Endodermal cell (in vitro differentiated cells): ENCODE data around the gene IL17RC. TPM values are rescaled to one million over a fixed set of nuclear protein-coding genes. Genes with fewer than 3 reads are reported as not detected.
"Not testable (repeated sequence)": the region's sequence is repeated elsewhere in the genome, so short reads cannot be mapped to it uniquely, and the experiment has no call there.

ENCODE experiments used
- DNase-seq: peaks from one replicate; pipeline ENCODE4 v3.0.0-alpha.2; 2017
- H3K27ac ChIP-seq: 2 replicates; pipeline ENCODE4 v1.5.1; 2013; ENCODE audit warnings: mild to moderate bottlenecking, low read depth, low read length, moderate library complexity
- H3K27me3 ChIP-seq: 2 replicates; pipeline ENCODE4 v1.6.1; 2013; ENCODE audit warnings: mild to moderate bottlenecking, low read length, moderate library complexity; ENCODE audit not compliant: insufficient read depth, control insufficient read depth, poor library complexity, severe bottlenecking
- H3K36me3 ChIP-seq: 2 replicates; pipeline ENCODE4 v1.7.0; 2013; ENCODE audit warnings: mild to moderate bottlenecking, low read length, moderate library complexity; ENCODE audit not compliant: control insufficient read depth, insufficient read depth
- H3K4me1 ChIP-seq: one replicate; pipeline ENCODE4 v1.7.0; 2013; ENCODE audit warnings: low read length; ENCODE audit not compliant: control insufficient read depth, insufficient read depth
- H3K4me3 ChIP-seq: 2 replicates; pipeline ENCODE4 v1.5.1; 2013; ENCODE audit warnings: mild to moderate bottlenecking, low read length, moderate library complexity
- H3K9ac ChIP-seq: 2 replicates; pipeline ENCODE4 v1.6.1; 2013; ENCODE audit warnings: mild to moderate bottlenecking, low read length, moderate library complexity; ENCODE audit not compliant: poor library complexity, severe bottlenecking; ENCODE audit errors: extremely low read depth
- H3K9me3 ChIP-seq: 2 replicates; pipeline ENCODE4 v1.6.1; 2013; ENCODE audit warnings: mild to moderate bottlenecking, low read length, moderate library complexity; ENCODE audit not compliant: control insufficient read depth
- H3K27ac Mint-ChIP-seq: 2 replicates; pipeline ENCODE4 v1.8.0; 2020; ENCODE audit warnings: mixed read lengths
- H3K27me3 Mint-ChIP-seq: 2 replicates; pipeline ENCODE4 v1.8.0; 2021; ENCODE audit warnings: mild to moderate bottlenecking, mixed read lengths; ENCODE audit not compliant: insufficient read depth
- H3K36me3 Mint-ChIP-seq: 2 replicates; pipeline ENCODE4 v1.8.0; 2020; ENCODE audit warnings: low read depth, mixed read lengths
- H3K4me1 Mint-ChIP-seq: 2 replicates; pipeline ENCODE4 v1.8.0; 2020; ENCODE audit warnings: mixed read lengths
- H3K4me3 Mint-ChIP-seq: 2 replicates; pipeline ENCODE4 v1.8.0; 2020; ENCODE audit warnings: mild to moderate bottlenecking, moderate library complexity, mixed read lengths
- H3K9me3 Mint-ChIP-seq: 2 replicates; pipeline ENCODE4 v1.8.0; 2020; ENCODE audit warnings: mild to moderate bottlenecking, mixed read lengths
- WGBS, 2 experiments: methylation state at CpG; one replicate each; pipeline versions ENCODE4 v1.1.5 to v1.1.7; 2013; ENCODE audit warnings: missing lambda C conversion rate in 2 of 2, mixed read lengths in 1 of 2; ENCODE audit not compliant: insufficient coverage in 1 of 2, insufficient read length in 1 of 2; 5-methylcytosine and 5-hydroxymethylcytosine counted together
- total RNA-seq, 2 donors: library from RNA; stranded (reverse); fragmentation: NEBNext Ultra II Directional in 1 of 2; extraction: Animal tissue kit (Norgen Biotek cat#: 25700) in 1 of 2; gene quantifications; 2 replicates in 1 of 2; 3 replicates in 1 of 2; pipeline ENCODE4 v1.2.1, GENCODE V29; 2021
- TF ChIP-seq, protein P1 (sequence below): fragments of 200-600 bp; sonication (generic); conservative IDR thresholded peaks from 2 replicates; pipeline ENCODE4 v1.5.0; 2021; ENCODE audit warnings: antibody characterized with exemption, mild to moderate bottlenecking

Gene IL17RC
- total RNA-seq, 2 donors from 2014 or later: 15.7 to 19.0 TPM

- peaks cover 7% of the 10 kb centered on the region for H3K4me1 Mint-ChIP-seq
- no peak for DNase-seq
- H3K4me3 Mint-ChIP-seq: no peak overlapping the region
- Histone ChIP-seq H3K9ac (no peak overlapping the region), H3K4me3 (no peak overlapping the region), H3K36me3 (peaks cover 20% of the 10 kb centered on the region), H3K9me3 (no peaks in the 10 kb centered on the region), H3K27me3 (no peaks in the 10 kb centered on the region), H3K27ac (no peak overlapping the region), H3K4me1 (no peaks in the 10 kb centered on the region)
- no peaks in the 10 kb centered on the region for H3K27me3 Mint-ChIP-seq
- WGBS, 2 experiments: 83 to 95% methylated on average over 1 of the region's 1 CpG
- no peak overlapping the region for H3K27ac Mint-ChIP-seq
- no peaks in the 10 kb centered on the region for H3K9me3 Mint-ChIP-seq
- TF ChIP-seq, protein P1, sequence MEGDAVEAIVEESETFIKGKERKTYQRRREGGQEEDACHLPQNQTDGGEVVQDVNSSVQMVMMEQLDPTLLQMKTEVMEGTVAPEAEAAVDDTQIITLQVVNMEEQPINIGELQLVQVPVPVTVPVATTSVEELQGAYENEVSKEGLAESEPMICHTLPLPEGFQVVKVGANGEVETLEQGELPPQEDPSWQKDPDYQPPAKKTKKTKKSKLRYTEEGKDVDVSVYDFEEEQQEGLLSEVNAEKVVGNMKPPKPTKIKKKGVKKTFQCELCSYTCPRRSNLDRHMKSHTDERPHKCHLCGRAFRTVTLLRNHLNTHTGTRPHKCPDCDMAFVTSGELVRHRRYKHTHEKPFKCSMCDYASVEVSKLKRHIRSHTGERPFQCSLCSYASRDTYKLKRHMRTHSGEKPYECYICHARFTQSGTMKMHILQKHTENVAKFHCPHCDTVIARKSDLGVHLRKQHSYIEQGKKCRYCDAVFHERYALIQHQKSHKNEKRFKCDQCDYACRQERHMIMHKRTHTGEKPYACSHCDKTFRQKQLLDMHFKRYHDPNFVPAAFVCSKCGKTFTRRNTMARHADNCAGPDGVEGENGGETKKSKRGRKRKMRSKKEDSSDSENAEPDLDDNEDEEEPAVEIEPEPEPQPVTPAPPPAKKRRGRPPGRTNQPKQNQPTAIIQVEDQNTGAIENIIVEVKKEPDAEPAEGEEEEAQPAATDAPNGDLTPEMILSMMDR: no peak
- peaks cover 25% of the 10 kb centered on the region for H3K36me3 Mint-ChIP-seq
These were observed 23.2 kb upstream of the IL17RC start for GRCh38 chr3:9893739-9894138.

DNA sequence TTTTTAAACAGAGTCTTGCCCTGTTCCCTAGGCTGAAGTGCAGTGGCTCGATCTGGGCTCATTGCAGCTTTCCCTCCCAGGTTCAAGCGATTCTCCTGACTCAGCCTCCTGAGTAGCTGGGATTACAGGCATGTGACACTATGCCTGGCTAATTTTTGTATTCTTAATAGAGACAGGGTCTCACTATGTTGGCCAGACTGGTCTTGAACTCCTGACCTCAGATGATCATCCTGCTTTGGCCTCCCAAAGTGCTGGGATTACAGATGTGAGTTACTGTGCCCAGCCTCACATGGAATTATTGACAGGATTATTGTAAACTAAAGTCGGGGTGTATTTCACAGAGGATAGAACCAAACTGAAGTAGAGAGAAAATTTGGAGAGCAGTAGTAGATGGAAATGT lies 21.2 kb upstream of the IL17RC start:
- H3K9me3 ChIP-seq, H3K27ac ChIP-seq, H3K4me1 Mint-ChIP-seq, H3K4me1 ChIP-seq, H3K27me3 Mint-ChIP-seq, H3K4me3 ChIP-seq, H3K27ac Mint-ChIP-seq, H3K9ac ChIP-seq, H3K4me3 Mint-ChIP-seq, H3K9me3 Mint-ChIP-seq, H3K27me3 ChIP-seq, DNase-seq: not testable (repeated sequence)
- 94 to 98% methylated on average over 3 of the region's 3 CpGs for WGBS, 2 experiments
- H3K36me3 ChIP-seq: peaks cover 20% of the 10 kb centered on the region
- H3K36me3 Mint-ChIP-seq: peaks cover 25% of the 10 kb centered on the region

DNA sequence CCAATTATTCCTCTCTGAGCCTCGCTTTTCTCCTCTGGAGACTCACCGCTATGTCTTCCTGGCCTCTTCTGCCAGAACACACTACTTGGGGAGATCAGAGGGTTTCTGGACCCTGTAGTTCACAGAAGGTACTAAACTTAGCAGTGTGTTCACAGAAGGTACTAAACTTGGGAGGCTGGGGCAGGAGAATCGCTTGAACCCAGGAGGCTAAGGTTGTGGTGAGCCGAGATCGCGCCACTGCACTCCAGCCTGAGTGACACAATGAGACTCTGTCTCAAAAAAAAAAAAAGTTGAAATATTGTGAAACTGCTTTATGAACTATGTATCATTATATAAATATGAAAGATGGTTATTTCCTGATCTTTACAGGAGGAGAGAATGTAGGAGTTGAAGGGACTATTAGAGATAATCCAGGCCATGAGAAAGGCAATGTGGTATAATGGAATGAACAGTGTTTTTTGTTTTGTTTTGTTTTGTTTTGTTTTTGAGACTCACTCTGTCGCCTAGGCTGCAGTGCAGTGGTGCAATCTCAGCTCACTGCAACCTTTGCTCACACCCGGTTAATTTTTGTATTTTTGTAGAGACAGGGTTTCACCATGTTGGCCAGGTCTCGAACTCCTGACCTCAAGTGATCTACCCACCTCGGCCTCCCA lies 20.0 kb upstream of the IL17RC start:
- not testable (repeated sequence) for H3K4me1 ChIP-seq, H3K27ac Mint-ChIP-seq, H3K4me1 Mint-ChIP-seq, H3K27me3 ChIP-seq, DNase-seq, H3K4me3 ChIP-seq, H3K9me3 Mint-ChIP-seq, H3K9me3 ChIP-seq, H3K9ac ChIP-seq, H3K27ac ChIP-seq, H3K4me3 Mint-ChIP-seq, H3K27me3 Mint-ChIP-seq
- WGBS, 2 experiments: 95% methylated on average over 4 to 10 of the region's 10 CpGs
- H3K36me3 ChIP-seq: peaks cover 20% of the 10 kb centered on the region
- peaks cover 23% of the 10 kb centered on the region for H3K36me3 Mint-ChIP-seq

- H3K27me3 Mint-ChIP-seq: no peaks in the 10 kb centered on the region
- WGBS, 2 experiments: 79 to 81% methylated on average over 4 of the region's 4 CpGs
- Histone ChIP-seq H3K9ac (no peak overlapping the region), H3K4me1 (no peaks in the 10 kb centered on the region), H3K4me3 (no peak overlapping the region), H3K27ac (peak overlapping the region; percentile 57), H3K27me3 (no peaks in the 10 kb centered on the region), H3K36me3 (peaks cover 14% of the 10 kb centered on the region), H3K9me3 (no peaks in the 10 kb centered on the region)
- H3K4me1 Mint-ChIP-seq: peaks cover 12% of the 10 kb centered on the region
- no peak overlapping the region for H3K4me3 Mint-ChIP-seq
- H3K9me3 Mint-ChIP-seq: no peaks in the 10 kb centered on the region
- H3K36me3 Mint-ChIP-seq: peaks cover 17% of the 10 kb centered on the region
- TF ChIP-seq, protein P1: no peak
- no peak for DNase-seq
- H3K27ac Mint-ChIP-seq: no peak overlapping the region
These were observed 19.2 kb upstream of the IL17RC start for GRCh38 chr3:9897408-9898372.
